ENCODE measurements around the gene DLX2. TPM values are rescaled to one million over a fixed set of nuclear protein-coding genes. Genes with fewer than 3 reads are reported as not detected.
A peak's percentile ranks its signal among the peaks of the same experiment; 100 is the strongest.

The DLX2 gene
- total and polyA plus RNA-seq, 5 donors from 2014 or later, result 0.47 TPM; not detected in 4

DNA sequence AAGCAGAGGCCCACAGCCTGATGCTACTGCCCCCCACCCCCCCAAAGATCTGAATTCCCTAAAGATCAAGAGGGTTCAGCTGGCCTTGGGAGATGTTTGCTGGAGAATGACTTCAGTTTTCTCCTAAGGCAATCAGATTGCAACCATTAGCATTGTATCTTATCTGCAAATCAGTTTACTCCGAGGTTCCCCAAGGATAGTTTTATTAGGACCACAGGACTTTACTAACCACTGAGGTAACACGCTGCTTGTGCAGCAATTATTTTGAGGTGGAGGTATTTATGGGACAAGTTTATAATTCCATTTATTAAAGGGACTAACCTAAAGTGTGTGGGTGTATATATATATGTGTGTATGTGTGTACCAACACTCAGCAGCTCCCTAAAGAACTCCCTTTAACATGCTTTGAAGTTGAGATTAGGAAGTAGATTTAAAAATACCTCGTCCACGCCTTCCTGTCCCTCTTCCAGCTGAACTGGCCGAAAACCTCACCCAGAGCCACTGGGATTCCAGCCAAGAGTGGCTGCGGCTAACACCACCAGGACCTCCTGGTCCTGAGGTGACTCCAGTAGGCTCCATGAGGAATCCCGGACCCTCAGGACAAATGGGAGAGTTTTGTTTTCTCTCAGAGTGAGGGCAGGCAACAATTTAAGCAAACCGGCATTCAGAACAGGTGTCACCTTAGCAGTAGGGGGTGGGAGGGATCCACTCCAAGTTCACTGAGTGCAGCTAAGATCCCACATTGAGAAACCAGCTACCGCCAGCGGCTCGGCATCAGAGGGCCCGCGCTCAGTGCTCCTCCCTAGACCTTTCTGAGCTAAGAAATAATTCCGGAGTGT, 20.4 kb downstream of the DLX2 start:
- DNase-seq (no peak), ATAC-seq (ENCODE audit: low read depth in 2 of 2) (no peak)
- Mint-ChIP-seq H3K4me3 (peak overlapping the region; percentile 8 to 97 (median 64)), H3K4me1 (peaks cover 15 to 64% (median 40%) of the 10 kb centered on the region in 4 donors), H3K36me3 (no peaks in the 10 kb centered on the region), H3K27ac (peak overlapping the region in 2 of 3 donors; percentile 10 to 92), H3K9me3 (peaks cover 0 to 16% (median 2%) of the 10 kb centered on the region in 7 donors), H3K27me3 (peaks cover 96% of the 10 kb centered on the region)
- H3K9me3 ChIP-seq (ENCODE audit: control insufficient read depth in 2 of 2, low read length in 2 of 2), result peaks cover 0 to 11% of the 10 kb centered on the region in 2 experiments
- H3K27me3 ChIP-seq (ENCODE audit: control insufficient read depth, insufficient read depth, low read length), result peaks cover 64% of the 10 kb centered on the region
- peaks cover 50% of the 10 kb centered on the region for H3K4me1 ChIP-seq (ENCODE audit: control insufficient read depth, insufficient read depth, low read length, poor library complexity, severe bottlenecking)
- no peak overlapping the region for H3K4me3 ChIP-seq (ENCODE audit: low read depth, low read length)
- no peak overlapping the region for H3K27ac ChIP-seq (ENCODE audit: insufficient read depth, low read length, poor library complexity, severe bottlenecking)
- no peaks in the 10 kb centered on the region for H3K36me3 ChIP-seq (ENCODE audit: control insufficient read depth, insufficient read depth, low read length)

DNA sequence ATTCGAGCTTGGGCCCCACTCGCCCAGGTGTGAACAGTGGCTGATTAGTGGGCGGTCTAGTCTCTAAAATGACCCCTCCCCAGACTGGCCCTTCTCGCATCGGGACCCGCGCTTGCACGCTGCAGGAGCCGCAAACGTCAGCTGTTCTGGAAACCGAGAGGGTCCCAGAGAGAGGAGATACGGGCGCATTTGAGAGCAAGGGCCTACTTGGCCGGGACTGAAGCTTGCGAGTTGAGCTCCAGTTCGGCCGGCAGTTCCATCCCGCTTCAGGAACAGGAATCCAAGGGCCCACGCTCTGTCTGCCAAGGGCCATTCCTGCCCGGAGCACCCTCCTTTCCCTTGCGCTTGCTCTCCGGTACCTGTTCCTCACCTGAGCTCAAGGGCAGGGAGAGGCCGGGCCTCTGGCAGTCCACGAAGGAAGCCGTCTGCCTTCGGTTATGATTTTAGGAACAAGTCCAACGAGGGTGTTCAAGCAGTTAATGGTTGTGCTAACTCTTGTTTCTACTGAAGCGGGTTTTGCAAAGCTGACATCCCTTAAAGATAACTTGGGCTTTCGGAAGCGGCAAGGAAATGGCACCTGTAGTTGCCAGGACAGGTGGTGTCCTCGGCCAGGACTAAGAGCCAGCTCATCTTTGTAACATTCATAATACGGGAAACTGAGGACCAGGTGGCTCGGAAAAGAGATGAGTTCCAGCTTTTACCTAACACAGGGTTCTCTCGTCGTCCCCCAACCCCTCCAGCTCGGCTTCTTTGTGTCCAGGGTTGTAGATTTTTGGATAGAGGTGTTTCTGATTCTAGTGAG, 21.3 kb downstream of the DLX2 start:
- Histone ChIP-seq H3K36me3 (ENCODE audit: control insufficient read depth, insufficient read depth, low read length) (no peaks in the 10 kb centered on the region), H3K4me3 (ENCODE audit: low read depth, low read length) (no peak overlapping the region), H3K4me1 (ENCODE audit: control insufficient read depth, insufficient read depth, low read length, poor library complexity, severe bottlenecking) (peaks cover 41% of the 10 kb centered on the region), H3K27ac (ENCODE audit: insufficient read depth, low read length, poor library complexity, severe bottlenecking) (no peak overlapping the region), H3K27me3 (ENCODE audit: control insufficient read depth, insufficient read depth, low read length) (peaks cover 62% of the 10 kb centered on the region), H3K9me3 (ENCODE audit: control insufficient read depth in 2 of 2, low read length in 2 of 2) (peaks cover 0 to 11% of the 10 kb centered on the region in 2 experiments)
- no peaks in the 10 kb centered on the region for H3K36me3 Mint-ChIP-seq
- peak overlapping the region; percentile 8 to 97 (median 65) for H3K4me3 Mint-ChIP-seq
- peaks cover 96% of the 10 kb centered on the region for H3K27me3 Mint-ChIP-seq
- peak in 1 of 3 donors; percentile 20 for DNase-seq
- H3K9me3 Mint-ChIP-seq, result peaks cover 0 to 15% (median 2%) of the 10 kb centered on the region in 7 donors
- H3K27ac Mint-ChIP-seq, result peak overlapping the region in 1 of 3 donors; percentile 46
- H3K4me1 Mint-ChIP-seq, result peaks cover 13 to 55% (median 36%) of the 10 kb centered on the region in 4 donors
- no peak for ATAC-seq (ENCODE audit: low read depth in 2 of 2)

DNA sequence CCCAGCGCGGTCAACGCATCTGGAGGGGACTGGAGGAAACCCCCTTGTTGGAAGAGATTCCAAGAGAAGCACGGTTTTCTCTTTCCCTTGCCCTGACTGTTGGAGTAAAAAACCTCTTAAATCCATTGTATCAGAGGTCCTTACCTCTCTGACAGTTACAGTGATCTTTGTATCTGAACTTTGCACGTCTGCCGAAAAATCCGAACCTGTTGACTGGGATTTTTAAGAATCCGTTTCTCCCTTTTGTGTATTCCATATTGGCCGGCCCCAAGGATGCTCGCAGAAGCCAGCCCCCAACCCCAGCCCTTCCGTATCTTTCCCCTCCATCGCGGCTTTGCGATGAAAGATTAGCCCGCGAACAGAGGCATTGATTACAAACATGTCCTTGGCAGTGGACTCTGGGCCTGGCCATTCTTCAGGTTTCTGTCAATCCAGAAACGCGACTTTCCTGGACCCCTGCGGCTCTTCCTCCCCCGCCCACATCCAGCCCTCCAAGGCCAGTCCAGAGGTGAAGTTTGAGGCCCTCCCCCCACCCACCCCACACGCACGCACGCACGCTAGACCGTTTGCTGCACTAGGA, 22.0 kb downstream of the DLX2 start:
- Histone ChIP-seq H3K9me3 (ENCODE audit: control insufficient read depth in 2 of 2, low read length in 2 of 2) (peaks cover 0 to 11% of the 10 kb centered on the region in 2 experiments), H3K4me3 (ENCODE audit: low read depth, low read length) (no peak overlapping the region), H3K27me3 (ENCODE audit: control insufficient read depth, insufficient read depth, low read length) (peaks cover 58% of the 10 kb centered on the region), H3K27ac (ENCODE audit: insufficient read depth, low read length, poor library complexity, severe bottlenecking) (no peak overlapping the region), H3K36me3 (ENCODE audit: control insufficient read depth, insufficient read depth, low read length) (no peaks in the 10 kb centered on the region), H3K4me1 (ENCODE audit: control insufficient read depth, insufficient read depth, low read length, poor library complexity, severe bottlenecking) (peaks cover 34% of the 10 kb centered on the region)
- Mint-ChIP-seq H3K36me3 (no peaks in the 10 kb centered on the region), H3K4me1 (peaks cover 10 to 48% (median 31%) of the 10 kb centered on the region in 4 donors), H3K27ac (peak overlapping the region in 2 of 3 donors; percentile 46 to 87), H3K27me3 (peaks cover 95% of the 10 kb centered on the region), H3K9me3 (peaks cover 0 to 14% (median 2%) of the 10 kb centered on the region in 7 donors), H3K4me3 (peak overlapping the region in 2 of 4 donors; percentile 51 to 71)
- ATAC-seq (ENCODE audit: low read depth in 2 of 2), result no peak
- peak in 1 of 3 donors; percentile 21 for DNase-seq

DNA sequence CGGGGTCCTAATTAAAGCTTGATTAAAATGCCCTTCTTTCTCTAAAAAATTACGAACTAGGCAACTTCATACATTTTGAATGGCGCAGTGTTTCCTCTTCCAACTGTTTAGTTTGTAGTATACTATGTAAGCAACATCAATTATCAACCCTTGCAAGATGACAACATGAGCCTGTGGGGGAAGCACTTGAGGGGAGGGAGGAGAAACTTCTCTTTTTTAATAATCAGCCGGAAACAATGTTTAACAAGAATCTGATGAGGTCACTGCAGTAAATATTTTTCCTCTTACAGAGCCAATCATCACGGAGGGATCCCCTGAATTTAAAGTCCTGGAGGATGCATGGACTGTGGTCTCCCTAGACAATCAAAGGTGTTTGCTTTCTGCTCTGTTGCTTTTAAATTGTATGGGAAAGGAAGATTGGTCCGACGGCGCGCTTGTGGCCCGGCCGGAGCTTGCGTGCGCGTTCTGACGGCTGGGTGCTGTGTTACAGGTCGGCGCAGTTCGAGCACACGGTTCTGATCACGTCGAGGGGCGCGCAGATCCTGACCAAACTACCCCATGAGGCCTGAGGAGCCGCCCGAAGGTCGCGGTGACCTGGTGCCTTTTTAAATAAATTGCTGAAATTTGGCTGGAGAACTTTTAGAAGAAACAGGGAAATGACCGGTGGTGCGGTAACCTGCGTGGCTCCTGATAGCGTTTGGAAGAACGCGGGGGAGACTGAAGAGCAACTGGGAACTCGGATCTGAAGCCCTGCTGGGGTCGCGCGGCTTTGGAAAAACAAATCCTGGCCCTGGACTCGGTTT, 22.7 kb downstream of the DLX2 start:
- H3K27ac ChIP-seq (ENCODE audit: insufficient read depth, low read length, poor library complexity, severe bottlenecking), result no peak overlapping the region
- Mint-ChIP-seq H3K4me3 (peak overlapping the region in 2 of 4 donors; percentile 50 to 51), H3K27ac (peak overlapping the region; percentile 1 to 57 (median 46)), H3K27me3 (peaks cover 95% of the 10 kb centered on the region), H3K9me3 (peaks cover 0 to 12% (median 0%) of the 10 kb centered on the region in 7 donors), H3K4me1 (peaks cover 4 to 41% (median 26%) of the 10 kb centered on the region in 4 donors), H3K36me3 (no peaks in the 10 kb centered on the region)
- DNase-seq (no peak), ATAC-seq (ENCODE audit: low read depth in 2 of 2) (no peak)
- H3K27me3 ChIP-seq (ENCODE audit: control insufficient read depth, insufficient read depth, low read length), result peaks cover 53% of the 10 kb centered on the region
- peaks cover 0 to 11% of the 10 kb centered on the region in 2 experiments for H3K9me3 ChIP-seq (ENCODE audit: control insufficient read depth in 2 of 2, low read length in 2 of 2)
- H3K36me3 ChIP-seq (ENCODE audit: control insufficient read depth, insufficient read depth, low read length), result no peaks in the 10 kb centered on the region
- peaks cover 28% of the 10 kb centered on the region for H3K4me1 ChIP-seq (ENCODE audit: control insufficient read depth, insufficient read depth, low read length, poor library complexity, severe bottlenecking)
- H3K4me3 ChIP-seq (ENCODE audit: low read depth, low read length), result no peak overlapping the region

DNA sequence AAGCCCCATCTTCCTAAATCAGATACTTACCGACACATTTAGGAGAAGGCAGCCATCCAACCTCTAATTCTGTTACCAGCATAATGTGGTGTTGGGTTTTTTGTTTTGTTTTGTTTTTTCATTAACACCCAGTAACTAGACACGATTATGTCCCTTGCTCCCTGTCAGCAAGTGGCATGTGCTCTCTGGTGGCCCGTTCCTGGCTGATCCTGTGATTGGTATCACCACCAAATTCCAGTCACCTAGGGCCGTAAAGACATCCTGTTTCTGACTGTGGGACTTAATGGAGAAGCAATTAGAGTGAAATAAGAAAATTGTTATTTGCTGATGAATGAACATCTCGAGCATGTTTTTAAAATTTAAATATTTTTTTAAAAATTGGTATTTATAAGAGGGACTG, 23.3 kb downstream of the DLX2 start:
- peaks cover 0 to 11% of the 10 kb centered on the region in 2 experiments for H3K9me3 ChIP-seq (ENCODE audit: control insufficient read depth in 2 of 2, low read length in 2 of 2)
- H3K27me3 Mint-ChIP-seq, result peaks cover 91% of the 10 kb centered on the region
- H3K36me3 Mint-ChIP-seq, result no peaks in the 10 kb centered on the region
- H3K27ac ChIP-seq (ENCODE audit: insufficient read depth, low read length, poor library complexity, severe bottlenecking), result no peak overlapping the region
- H3K4me3 ChIP-seq (ENCODE audit: low read depth, low read length), result no peak overlapping the region
- no peak for DNase-seq
- peaks cover 0 to 12% (median 0%) of the 10 kb centered on the region in 7 donors for H3K9me3 Mint-ChIP-seq
- peaks cover 21% of the 10 kb centered on the region for H3K4me1 ChIP-seq (ENCODE audit: control insufficient read depth, insufficient read depth, low read length, poor library complexity, severe bottlenecking)
- H3K4me3 Mint-ChIP-seq, result no peak overlapping the region
- ATAC-seq (ENCODE audit: low read depth in 2 of 2), result no peak
- H3K27me3 ChIP-seq (ENCODE audit: control insufficient read depth, insufficient read depth, low read length), result peaks cover 51% of the 10 kb centered on the region
- H3K4me1 Mint-ChIP-seq, result peaks cover 4 to 35% (median 26%) of the 10 kb centered on the region in 4 donors
- no peaks in the 10 kb centered on the region for H3K36me3 ChIP-seq (ENCODE audit: control insufficient read depth, insufficient read depth, low read length)
- no peak overlapping the region for H3K27ac Mint-ChIP-seq

DNA sequence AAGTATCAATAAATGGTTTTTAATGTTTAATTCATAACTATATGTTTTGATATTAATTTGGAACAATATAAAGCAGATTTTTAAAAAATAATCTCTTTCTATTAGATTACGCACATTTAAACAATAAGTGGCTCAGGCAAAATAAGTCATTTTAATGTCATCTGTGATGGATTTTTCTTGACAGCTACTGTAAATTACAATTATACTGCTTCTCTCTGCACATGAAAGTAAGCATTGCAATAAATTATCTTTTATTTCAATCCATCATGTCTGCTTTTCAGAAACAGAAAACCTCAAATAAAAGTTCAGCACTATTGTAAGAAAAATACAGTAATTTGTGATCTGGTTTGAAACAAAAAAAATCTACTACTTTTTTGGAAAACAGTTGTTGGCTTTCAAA, 28.4 kb downstream of the DLX2 start:
- no peak for ATAC-seq (ENCODE audit: low read depth in 2 of 2)
- DNase-seq, result no peak
- H3K27ac Mint-ChIP-seq, result no peak overlapping the region

DNA sequence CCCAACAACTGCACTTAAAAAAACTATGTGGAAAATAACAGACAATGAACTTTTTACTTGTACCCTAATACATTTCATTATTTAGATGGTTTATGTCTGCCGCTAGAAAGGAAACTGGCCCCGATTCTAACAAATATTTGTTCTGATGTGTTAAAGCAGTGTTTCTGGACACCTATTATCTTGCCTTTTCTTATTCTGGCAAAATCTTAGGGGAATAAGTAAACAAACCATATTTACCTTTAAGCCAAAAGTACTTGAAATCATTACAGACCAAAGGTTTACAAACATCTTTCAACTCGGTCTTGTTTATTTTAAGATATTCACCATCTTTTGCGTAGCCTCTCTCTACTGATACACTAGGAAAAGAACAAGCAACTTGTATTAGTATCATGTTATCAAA, 29.2 kb downstream of the DLX2 start:
- H3K9me3 ChIP-seq (ENCODE audit: control insufficient read depth in 2 of 2, low read length in 2 of 2), result no peaks in the 10 kb centered on the region
- no peaks in the 10 kb centered on the region for H3K36me3 ChIP-seq (ENCODE audit: control insufficient read depth, insufficient read depth, low read length)
- Mint-ChIP-seq H3K4me3 (no peak overlapping the region), H3K9me3 (peaks cover 0 to 2% (median 0%) of the 10 kb centered on the region in 7 donors), H3K27me3 (peaks cover 43% of the 10 kb centered on the region), H3K4me1 (peaks cover 0 to 3% (median 0%) of the 10 kb centered on the region in 4 donors), H3K27ac (no peak overlapping the region), H3K36me3 (peaks cover 8% of the 10 kb centered on the region)
- H3K27ac ChIP-seq (ENCODE audit: insufficient read depth, low read length, poor library complexity, severe bottlenecking), result no peak overlapping the region
- peaks cover 6% of the 10 kb centered on the region for H3K27me3 ChIP-seq (ENCODE audit: control insufficient read depth, insufficient read depth, low read length)
- H3K4me1 ChIP-seq (ENCODE audit: control insufficient read depth, insufficient read depth, low read length, poor library complexity, severe bottlenecking), result no peaks in the 10 kb centered on the region
- H3K4me3 ChIP-seq (ENCODE audit: low read depth, low read length), result no peak overlapping the region
- no peak for DNase-seq
- ATAC-seq (ENCODE audit: low read depth in 2 of 2), result no peak

More for the DNA sequence above, 28.4 kb downstream of the DLX2 start:
- H3K9me3 ChIP-seq (ENCODE audit: control insufficient read depth in 2 of 2, low read length in 2 of 2), result no peaks in the 10 kb centered on the region
- no peak overlapping the region for H3K27ac ChIP-seq (ENCODE audit: insufficient read depth, low read length, poor library complexity, severe bottlenecking)
- no peak overlapping the region for H3K4me3 ChIP-seq (ENCODE audit: low read depth, low read length)
- H3K4me1 ChIP-seq (ENCODE audit: control insufficient read depth, insufficient read depth, low read length, poor library complexity, severe bottlenecking), result no peaks in the 10 kb centered on the region
- H3K4me1 Mint-ChIP-seq, result peaks cover 0 to 3% (median 0%) of the 10 kb centered on the region in 4 donors
- peaks cover 8% of the 10 kb centered on the region for H3K36me3 Mint-ChIP-seq
- H3K27me3 ChIP-seq (ENCODE audit: control insufficient read depth, insufficient read depth, low read length), result peaks cover 9% of the 10 kb centered on the region
- peaks cover 0 to 2% (median 0%) of the 10 kb centered on the region in 7 donors for H3K9me3 Mint-ChIP-seq
- H3K27me3 Mint-ChIP-seq, result peaks cover 50% of the 10 kb centered on the region
- H3K36me3 ChIP-seq (ENCODE audit: control insufficient read depth, insufficient read depth, low read length), result no peaks in the 10 kb centered on the region
- H3K4me3 Mint-ChIP-seq, result no peak overlapping the region

Measured in CD4-positive, CD25-positive, alpha-beta regulatory T cell (primary cell).